ENCODE results near the gene FAM89A. TPM values are rescaled to one million over a fixed set of nuclear protein-coding genes. Genes with fewer than 3 reads are reported as not detected.

The FAM89A gene
- total RNA-seq, 2 experiments from 2014 or later: 14.5 to 14.9 TPM

- H3K4me3 Mint-ChIP-seq: no peak overlapping the region
- H3K36me3 Mint-ChIP-seq (ENCODE audit: low read depth): no peaks in the 10 kb centered on the region
- DNase-seq (no peak), ATAC-seq (no peak)
- no peak overlapping the region for H3K27ac Mint-ChIP-seq
- ChIA-PET POLR2A (no interaction called here), CTCF (interaction anchor here (0.5 to 1.2 kb wide), 3 partner anchors 38 to 154 kb away, joined by 3 read pairs; no protein-coding TSS in a partner anchor)
- H3K4me1 Mint-ChIP-seq: no peaks in the 10 kb centered on the region
- no peaks in the 10 kb centered on the region for H3K27me3 Mint-ChIP-seq
- intact Hi-C loops (cut with DNase I, micrococcal nuclease): loop anchor here in 1 of 2 experiments (2.0 kb wide), 1 partner anchor 20 kb away; no protein-coding TSS in a partner anchor
- no peaks in the 10 kb centered on the region for H3K9me3 Mint-ChIP-seq (ENCODE audit: low read depth)
Measured at GRCh38 chr1:231070758-231071444, 30.8 kb upstream of the FAM89A start.

GRCh38 chr1:231069333-231069732 lies 29.3 kb upstream of the FAM89A start:
- no peak for DNase-seq
- H3K27ac Mint-ChIP-seq: no peak overlapping the region
- intact Hi-C loops (cut with DNase I, micrococcal nuclease): no loop called here
- CTCF ChIA-PET: interaction anchor here (0.7 kb wide), 1 partner anchor 100 kb away, joined by 4 read pairs; no protein-coding TSS in a partner anchor
- no peaks in the 10 kb centered on the region for H3K36me3 Mint-ChIP-seq (ENCODE audit: low read depth)
- H3K9me3 Mint-ChIP-seq (ENCODE audit: low read depth): no peaks in the 10 kb centered on the region
- POLR2A ChIA-PET: no interaction called here
- H3K4me3 Mint-ChIP-seq: no peak overlapping the region
- H3K27me3 Mint-ChIP-seq: no peaks in the 10 kb centered on the region
- no peak for ATAC-seq
- no peaks in the 10 kb centered on the region for H3K4me1 Mint-ChIP-seq

- ATAC-seq: no peak
- H3K36me3 Mint-ChIP-seq (ENCODE audit: low read depth): no peaks in the 10 kb centered on the region
- H3K27me3 Mint-ChIP-seq: no peaks in the 10 kb centered on the region
- intact Hi-C loops (cut with DNase I, micrococcal nuclease): no loop called here
- H3K27ac Mint-ChIP-seq: no peak overlapping the region
- POLR2A ChIA-PET: no interaction called here
- no peaks in the 10 kb centered on the region for H3K4me1 Mint-ChIP-seq
- H3K4me3 Mint-ChIP-seq: no peak overlapping the region
- no peaks in the 10 kb centered on the region for H3K9me3 Mint-ChIP-seq (ENCODE audit: low read depth)
- DNase-seq: no peak
- CTCF ChIA-PET: no interaction called here
Measured at GRCh38 chr1:231068762-231069161, 28.7 kb upstream of the FAM89A start.

GRCh38 chr1:231065510-231066241 lies 25.6 kb upstream of the FAM89A start:
- H3K36me3 Mint-ChIP-seq (ENCODE audit: low read depth): no peaks in the 10 kb centered on the region

GRCh38 chr1:231064418-231064817 lies 24.4 kb upstream of the FAM89A start:
- no peaks in the 10 kb centered on the region for H3K9me3 Mint-ChIP-seq (ENCODE audit: low read depth)
- ChIA-PET POLR2A (no interaction called here), CTCF (interaction anchor here (0.6 kb wide), 1 partner anchor 18 kb away, joined by 3 read pairs; no protein-coding TSS in a partner anchor)
- intact Hi-C loops (cut with DNase I, micrococcal nuclease): no loop called here
- no peaks in the 10 kb centered on the region for H3K4me1 Mint-ChIP-seq
- DNase-seq (no peak), ATAC-seq (no peak)
- H3K36me3 Mint-ChIP-seq (ENCODE audit: low read depth): no peaks in the 10 kb centered on the region
- no peak overlapping the region for H3K27ac Mint-ChIP-seq
- H3K27me3 Mint-ChIP-seq: no peaks in the 10 kb centered on the region
- no peak overlapping the region for H3K4me3 Mint-ChIP-seq

More at GRCh38 chr1:231065510-231066241, 25.6 kb upstream of the FAM89A start:
- no peak for DNase-seq
- CTCF ChIA-PET: interaction anchor here (0.7 kb wide), 2 partner anchors 19 to 98 kb away, joined by 3 to 4 read pairs; no protein-coding TSS in a partner anchor
- no peaks in the 10 kb centered on the region for H3K4me1 Mint-ChIP-seq
- no peak overlapping the region for H3K27ac Mint-ChIP-seq
- H3K27me3 Mint-ChIP-seq: no peaks in the 10 kb centered on the region
- no peaks in the 10 kb centered on the region for H3K9me3 Mint-ChIP-seq (ENCODE audit: low read depth)
- no peak for ATAC-seq
- no peak overlapping the region for H3K4me3 Mint-ChIP-seq
- intact Hi-C loops (cut with DNase I, micrococcal nuclease): no loop called here
- POLR2A ChIA-PET: interaction anchor here (0.6 kb wide), 1 partner anchor 286 kb away, joined by 3 read pairs; no protein-coding TSS in a partner anchor

- intact Hi-C loops (cut with DNase I, micrococcal nuclease): no loop called here
- no peak for DNase-seq
- H3K4me1 Mint-ChIP-seq: no peaks in the 10 kb centered on the region
- H3K27ac Mint-ChIP-seq: no peak overlapping the region
- POLR2A ChIA-PET: no interaction called here
- H3K27me3 Mint-ChIP-seq: no peaks in the 10 kb centered on the region
- H3K9me3 Mint-ChIP-seq (ENCODE audit: low read depth): no peaks in the 10 kb centered on the region
- ATAC-seq: no peak
- no peak overlapping the region for H3K4me3 Mint-ChIP-seq
- no peaks in the 10 kb centered on the region for H3K36me3 Mint-ChIP-seq (ENCODE audit: low read depth)
- CTCF ChIA-PET: no interaction called here
Measured at GRCh38 chr1:231063331-231063730, 23.3 kb upstream of the FAM89A start.

GRCh38 chr1:231062500-231063270 lies 22.6 kb upstream of the FAM89A start:
- POLR2A ChIA-PET: no interaction called here
- intact Hi-C loops (cut with DNase I, micrococcal nuclease): no loop called here
- Mint-ChIP-seq H3K9me3 (ENCODE audit: low read depth) (no peaks in the 10 kb centered on the region), H3K4me1 (no peaks in the 10 kb centered on the region), H3K27me3 (no peaks in the 10 kb centered on the region), H3K4me3 (no peak overlapping the region), H3K36me3 (ENCODE audit: low read depth) (no peaks in the 10 kb centered on the region), H3K27ac (no peak overlapping the region)
- no peak for DNase-seq
- no peak for ATAC-seq
- CTCF ChIA-PET: no interaction called here

GRCh38 chr1:231059566-231060193 lies 19.6 kb upstream of the FAM89A start:
- Mint-ChIP-seq H3K36me3 (ENCODE audit: low read depth) (no peaks in the 10 kb centered on the region), H3K27ac (no peak overlapping the region), H3K4me3 (no peak overlapping the region), H3K9me3 (ENCODE audit: low read depth) (no peaks in the 10 kb centered on the region), H3K4me1 (no peaks in the 10 kb centered on the region), H3K27me3 (no peaks in the 10 kb centered on the region)
- intact Hi-C loops (cut with DNase I, micrococcal nuclease): no loop called here
- no peak for ATAC-seq
- POLR2A ChIA-PET: no interaction called here
- CTCF ChIA-PET: interaction anchor here (0.6 kb wide), 1 partner anchor 765 kb away, joined by 3 read pairs; no protein-coding TSS in a partner anchor
- no peak for DNase-seq

- intact Hi-C loops (cut with DNase I, micrococcal nuclease): no loop called here
- CTCF ChIA-PET: no interaction called here
- Mint-ChIP-seq H3K4me3 (no peak overlapping the region), H3K36me3 (ENCODE audit: low read depth) (no peaks in the 10 kb centered on the region), H3K9me3 (ENCODE audit: low read depth) (no peaks in the 10 kb centered on the region), H3K4me1 (peaks cover 4% of the 10 kb centered on the region), H3K27ac (no peak overlapping the region), H3K27me3 (no peaks in the 10 kb centered on the region)
- ATAC-seq (no peak), DNase-seq (no peak)
- POLR2A ChIA-PET: interaction anchor here (0.7 kb wide), 1 partner anchor 104 kb away, joined by 3 read pairs; no protein-coding TSS in a partner anchor
Measured at GRCh38 chr1:231058416-231059109, 18.5 kb upstream of the FAM89A start.

- H3K9me3 Mint-ChIP-seq (ENCODE audit: low read depth): no peaks in the 10 kb centered on the region
- H3K27ac Mint-ChIP-seq: no peak overlapping the region
- H3K36me3 Mint-ChIP-seq (ENCODE audit: low read depth): no peaks in the 10 kb centered on the region
- DNase-seq: no peak
- peaks cover 11% of the 10 kb centered on the region for H3K4me1 Mint-ChIP-seq
- CTCF ChIA-PET: no interaction called here
- intact Hi-C loops (cut with DNase I, micrococcal nuclease): no loop called here
- H3K27me3 Mint-ChIP-seq: no peaks in the 10 kb centered on the region
- H3K4me3 Mint-ChIP-seq: no peak overlapping the region
- POLR2A ChIA-PET: no interaction called here
- peak; percentile 24 for ATAC-seq
Measured at GRCh38 chr1:231057410-231057809, 17.4 kb upstream of the FAM89A start.

- Mint-ChIP-seq H3K9me3 (ENCODE audit: low read depth) (no peaks in the 10 kb centered on the region), H3K36me3 (ENCODE audit: low read depth) (no peaks in the 10 kb centered on the region), H3K4me3 (no peak overlapping the region), H3K27me3 (no peaks in the 10 kb centered on the region), H3K4me1 (peaks cover 11% of the 10 kb centered on the region), H3K27ac (no peak overlapping the region)
- ChIA-PET POLR2A (no interaction called here), CTCF (no interaction called here)
- intact Hi-C loops (cut with DNase I, micrococcal nuclease): no loop called here
- ATAC-seq (no peak), DNase-seq (no peak)
Measured at GRCh38 chr1:231055271-231055670, 15.2 kb upstream of the FAM89A start.

Data from activated CD4-positive, alpha-beta T cell treated with anti-CD3 and anti-CD28 coated beads for 36 hours (primary cell).